ENCODE measurements around the gene EFCAB7. TPM values are rescaled to one million over a fixed set of nuclear protein-coding genes. Genes with fewer than 3 reads are reported as not detected.
A peak's percentile ranks its signal among the peaks of the same experiment; 100 is the strongest.

EFCAB7 gene
- total RNA-seq, 3 donors from 2014 or later: 5.6 to 15.1 (median 12.5) TPM

GRCh38 chr1:63619558-63619957 is 96.2 kb downstream of the EFCAB7 start:
- no peaks in the 10 kb centered on the region for H3K9me3 ChIP-seq
- H3K4me1 ChIP-seq: no peaks in the 10 kb centered on the region
- no peak overlapping the region for H3K4me3 ChIP-seq
- no peak for TF ChIP-seq CTCF (IDR thresholded peaks at IDR 0.05)
- TF ChIP-seq POLR2AphosphoS5 (IDR thresholded peaks at IDR 0.05): no peak
- TF ChIP-seq POLR2A (IDR thresholded peaks at IDR 0.05): no peak
- H3K27ac ChIP-seq: no peak overlapping the region
- intact Hi-C loops (cut with DNase I; ENCODE audit: low total_unique reads): no loop called here
- no peaks in the 10 kb centered on the region for H3K36me3 ChIP-seq
- no peak for DNase-seq (ENCODE audit: low spot score in 2 of 2)
- no peaks in the 10 kb centered on the region for H3K27me3 ChIP-seq

- Histone ChIP-seq H3K4me3 (no peak overlapping the region), H3K36me3 (no peaks in the 10 kb centered on the region), H3K27ac (peak overlapping the region; percentile 64 to 70), H3K27me3 (no peaks in the 10 kb centered on the region), H3K4me1 (no peaks in the 10 kb centered on the region), H3K9me3 (no peaks in the 10 kb centered on the region)
- TF ChIP-seq CTCF (IDR thresholded peaks at IDR 0.05): no peak
- no peak for TF ChIP-seq POLR2AphosphoS5 (IDR thresholded peaks at IDR 0.05)
- no peak for TF ChIP-seq POLR2A (IDR thresholded peaks at IDR 0.05)
- intact Hi-C loops (cut with DNase I; ENCODE audit: low total_unique reads): no loop called here
- no peak for DNase-seq (ENCODE audit: low spot score in 2 of 2)
Observed at GRCh38 chr1:63620671-63621070, 97.3 kb downstream of the EFCAB7 start.

- H3K27ac ChIP-seq: peak overlapping the region; percentile 64 to 70
- no peaks in the 10 kb centered on the region for H3K27me3 ChIP-seq
- no peaks in the 10 kb centered on the region for H3K36me3 ChIP-seq
- DNase-seq (ENCODE audit: low spot score in 2 of 2): no peak
- H3K4me1 ChIP-seq: no peaks in the 10 kb centered on the region
- intact Hi-C loops (cut with DNase I; ENCODE audit: low total_unique reads): no loop called here
- H3K9me3 ChIP-seq: no peaks in the 10 kb centered on the region
- no peak for TF ChIP-seq CTCF (IDR thresholded peaks at IDR 0.05)
- TF ChIP-seq POLR2A (IDR thresholded peaks at IDR 0.05): no peak
- no peak for TF ChIP-seq POLR2AphosphoS5 (IDR thresholded peaks at IDR 0.05)
- no peak overlapping the region for H3K4me3 ChIP-seq
Observed at GRCh38 chr1:63621075-63621474, 97.8 kb downstream of the EFCAB7 start.

- Histone ChIP-seq H3K27ac (peak overlapping the region; percentile 64 to 70), H3K36me3 (no peaks in the 10 kb centered on the region), H3K9me3 (no peaks in the 10 kb centered on the region), H3K27me3 (no peaks in the 10 kb centered on the region), H3K4me3 (no peak overlapping the region), H3K4me1 (no peaks in the 10 kb centered on the region)
- peak in 1 of 2 donors; percentile 50 for DNase-seq (ENCODE audit: low spot score in 2 of 2)
- no peak for TF ChIP-seq CTCF (IDR thresholded peaks at IDR 0.05)
- no peak for TF ChIP-seq POLR2A (IDR thresholded peaks at IDR 0.05)
- TF ChIP-seq POLR2AphosphoS5 (IDR thresholded peaks at IDR 0.05): peak in 1 of 3 donors; percentile 58
- intact Hi-C loops (cut with DNase I; ENCODE audit: low total_unique reads): no loop called here
Observed at GRCh38 chr1:63621698-63622097, 98.4 kb downstream of the EFCAB7 start.

Other genes starting within 250 kb of the EFCAB7 start
- not detected for gene FOXD3, start 201.0 kb upstream of the EFCAB7 start, total RNA-seq
- gene ALG6, start 155.9 kb upstream of the EFCAB7 start, total RNA-seq: 10 to 100 TPM in 2 of 3 donors, 1 to 10 TPM in 1; 8.8 to 17.7 (median 14.1) TPM
- 10 to 100 TPM; 11.7 to 29.3 (median 18.4) TPM for gene ITGB3BP, start 300 bp upstream of the EFCAB7 start, total RNA-seq
- gene PGM1, start 69.9 kb downstream of the EFCAB7 start, total RNA-seq: 100 to 1,000 TPM in 1 of 3 donors, 10 to 100 TPM in 2; 59.0 to 130 (median 80.1) TPM

Data from breast epithelium (tissue), 4 donors.